ENCODE data around the gene CRACR2A. TPM values are rescaled to one million over a fixed set of nuclear protein-coding genes. Genes with fewer than 3 reads are reported as not detected.

CRACR2A gene
- total and polyA plus RNA-seq, 2 of the 8 experiments (the other 6 are each of a cell fraction or from before 2014, with no cell fraction given) = 0.85 to 3.2 TPM

DNA sequence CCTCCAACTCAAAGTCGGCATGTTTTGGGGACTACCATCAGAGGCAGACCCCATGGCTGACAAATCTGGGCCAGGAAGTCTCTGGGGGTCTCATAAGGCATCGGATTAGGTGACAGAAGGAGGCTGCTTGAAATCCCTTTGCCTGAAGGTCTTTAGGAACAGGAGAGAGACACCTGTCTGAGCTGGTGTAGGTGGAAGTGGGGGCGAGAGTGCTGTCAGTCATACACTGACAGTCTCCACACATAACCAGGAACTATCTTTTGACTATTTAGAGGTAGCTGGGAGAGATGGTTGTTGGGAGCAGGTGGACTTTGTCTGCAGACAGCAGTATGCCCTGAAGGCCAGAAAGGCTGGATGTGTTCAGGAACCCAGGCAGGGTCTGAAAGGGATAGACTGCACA is 163.2 kb downstream of the CRACR2A start (continued):
- TF ChIP-seq, protein P1, sequence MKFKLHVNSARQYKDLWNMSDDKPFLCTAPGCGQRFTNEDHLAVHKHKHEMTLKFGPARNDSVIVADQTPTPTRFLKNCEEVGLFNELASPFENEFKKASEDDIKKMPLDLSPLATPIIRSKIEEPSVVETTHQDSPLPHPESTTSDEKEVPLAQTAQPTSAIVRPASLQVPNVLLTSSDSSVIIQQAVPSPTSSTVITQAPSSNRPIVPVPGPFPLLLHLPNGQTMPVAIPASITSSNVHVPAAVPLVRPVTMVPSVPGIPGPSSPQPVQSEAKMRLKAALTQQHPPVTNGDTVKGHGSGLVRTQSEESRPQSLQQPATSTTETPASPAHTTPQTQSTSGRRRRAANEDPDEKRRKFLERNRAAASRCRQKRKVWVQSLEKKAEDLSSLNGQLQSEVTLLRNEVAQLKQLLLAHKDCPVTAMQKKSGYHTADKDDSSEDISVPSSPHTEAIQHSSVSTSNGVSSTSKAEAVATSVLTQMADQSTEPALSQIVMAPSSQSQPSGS (IDR thresholded peaks at IDR 0.05; ENCODE audit: low read length) = no peak
- TF ChIP-seq JUND (IDR thresholded peaks at IDR 0.05; ENCODE audit: low read length) = no peak
- no peak for TF ChIP-seq KDM5A (IDR thresholded peaks at IDR 0.05; ENCODE audit: low read length)
- no peak for TF ChIP-seq MAFK (IDR thresholded peaks at IDR 0.05; ENCODE audit: low read depth, low read length)
- no peak for TF ChIP-seq RNF2 (IDR thresholded peaks at IDR 0.05; ENCODE audit: borderline replicate concordance, low read depth, low read length, missing control alignments, poor library complexity, severe bottlenecking)
- TF ChIP-seq GABPA (IDR thresholded peaks at IDR 0.05; ENCODE audit: borderline replicate concordance, insufficient read depth, low read length) = no peak
- no peak for TF ChIP-seq SIRT6 (IDR thresholded peaks at IDR 0.05; ENCODE audit: low read length)
- no peak for TF ChIP-seq SUZ12 (IDR thresholded peaks at IDR 0.05; ENCODE audit: low read length)
